Endothelial cell of umbilical vein (primary cell): Measurements from ENCODE around the gene CACNA2D3. TPM values are rescaled to one million over a fixed set of nuclear protein-coding genes. Genes with fewer than 3 reads are reported as not detected.

Experiments used
- BruUV-seq: library from RNA; stranded (reverse); fragments of 400-500 nt; replicated peaks from 2 replicates; lab custom pipeline; 2021; lab: Mats Ljungman, UMichigan
- CTCF ChIA-PET: fragments of 300-600, 350-600 bp; sonication (Branson Sonifier 250); formaldehyde crosslinking; loops from one replicate; lab custom pipeline; 2021; ENCODE audit warnings: antibody characterized with exemption, inconsistent platforms; lab: Charles Lee
- POLR2A ChIA-PET: fragments of 300-600, 350-600 bp; sonication (Branson Sonifier 250); formaldehyde crosslinking; loops from one replicate; lab custom pipeline; 2021; ENCODE audit warnings: antibody characterized with exemption, inconsistent platforms; lab: Charles Lee
- DNase-seq: peaks from one replicate; pipeline ENCODE4 v3.0.0-alpha.2; 2011; ENCODE audit warnings: low read depth, low spot score
- FAIRE-seq: peaks from 2 replicates; lab custom pipeline; 2011; peaks lifted over from hg19 to GRCh38; lab: Jason Lieb, UNC
- H2AFZ ChIP-seq: 2 replicates; pipeline ENCODE4 v1.6.0; 2012; ENCODE audit warnings: low read depth, low read length, control low read depth, inconsistent platforms
- H3K27ac ChIP-seq: 2 replicates; pipeline ENCODE4 v1.5.1; 2011; ENCODE audit warnings: low read depth, mild to moderate bottlenecking, control low read depth, low read length, moderate library complexity; ENCODE audit not compliant: insufficient read depth
- H3K27me3 ChIP-seq, 2 experiments: 2 replicates each; pipeline versions ENCODE4 v1.6.0 to v1.6.1; 2011; ENCODE audit warnings: low read length in 2 of 2, mixed read lengths in 1 of 2; ENCODE audit not compliant: control insufficient read depth in 2 of 2, insufficient read depth in 2 of 2
- H3K36me3 ChIP-seq, 2 experiments: 2 replicates in 1 of 2; 3 replicates in 1 of 2; pipeline ENCODE4 v1.5.1; 2011; ENCODE audit warnings: low read length in 2 of 2, mild to moderate bottlenecking in 1 of 2, moderate library complexity in 1 of 2; ENCODE audit not compliant: control insufficient read depth in 2 of 2, insufficient read depth in 2 of 2; ENCODE audit errors: extremely low read depth in 1 of 2
- H3K4me1 ChIP-seq: 3 replicates; pipeline ENCODE4 v1.5.1; 2011; ENCODE audit warnings: mild to moderate bottlenecking, low read length; ENCODE audit not compliant: control insufficient read depth, insufficient read depth; ENCODE audit errors: extremely low read depth
- H3K4me2 ChIP-seq: 2 replicates; pipeline ENCODE4 v1.6.1; 2011; ENCODE audit warnings: low read length, control low read depth, mixed read lengths; ENCODE audit not compliant: insufficient read depth
- H3K4me3 ChIP-seq, 3 experiments: fragments of 200-600 bp in 1 of 3; sonication (generic), shearing (Covaris generic) in 1 of 3; replicated peaks in 1 of 3; 2 replicates each; pipeline ENCODE4 v1.5.1; 2011 to 2016; ENCODE audit warnings: control low read depth in 3 of 3, low read length in 3 of 3, mild to moderate bottlenecking in 2 of 3, inconsistent platforms in 1 of 3, low read depth in 1 of 3, moderate library complexity in 1 of 3; ENCODE audit not compliant: insufficient read depth in 1 of 3
- H3K79me2 ChIP-seq: 2 replicates; pipeline ENCODE4 v1.6.0; 2012; ENCODE audit warnings: low read length, inconsistent platforms; ENCODE audit not compliant: control insufficient read depth, insufficient read depth
- H3K9ac ChIP-seq: replicated peaks from 2 replicates; pipeline ENCODE3; 2011; ENCODE audit warnings: low read length, control low read depth; ENCODE audit not compliant: insufficient read depth; ENCODE audit errors: extremely low read depth
- H3K9me1 ChIP-seq: replicated peaks from 3 replicates; pipeline ENCODE4 v1.6.0; 2011; ENCODE audit warnings: mild to moderate bottlenecking, low read length; ENCODE audit not compliant: control insufficient read depth, insufficient read depth; ENCODE audit errors: extremely low read depth
- H3K9me3 ChIP-seq: replicated peaks from 2 replicates; pipeline ENCODE4 v1.5.1; 2012; ENCODE audit warnings: low read length, inconsistent platforms; ENCODE audit not compliant: control insufficient read depth, insufficient read depth
- H4K20me1 ChIP-seq: replicated peaks from 2 replicates; pipeline ENCODE3; 2011; ENCODE audit warnings: mild to moderate bottlenecking, low read length; ENCODE audit not compliant: control insufficient read depth, insufficient read depth; ENCODE audit errors: extremely low read depth
- EZH2 ChIP-seq: IDR thresholded peaks from 2 replicates; pipeline ENCODE4 v1.6.1; 2012; ENCODE audit warnings: borderline replicate concordance, low read depth, mild to moderate bottlenecking, moderate library complexity, low read length, inconsistent platforms; ENCODE audit not compliant: severe bottlenecking
- FOS ChIP-seq: IDR thresholded peaks from 2 replicates; pipeline ENCODE4 v1.6.1; 2011; ENCODE audit warnings: mild to moderate bottlenecking, low read length, moderate library complexity, borderline replicate concordance; ENCODE audit not compliant: insufficient read depth
- GATA2 ChIP-seq: IDR thresholded peaks from 2 replicates; pipeline ENCODE4 v1.7.0; 2011; ENCODE audit warnings: low read depth, mild to moderate bottlenecking, moderate library complexity, mixed read lengths, low read length; ENCODE audit not compliant: insufficient read length, insufficient read depth
- JUN ChIP-seq: IDR thresholded peaks from 2 replicates; pipeline ENCODE4 v1.6.1; 2011; ENCODE audit warnings: borderline replicate concordance, low read depth; ENCODE audit not compliant: insufficient read length, insufficient read depth
- MYC ChIP-seq: IDR thresholded peaks from one replicate; pipeline ENCODE4 v1.6.1; 2011; ENCODE audit warnings: mild to moderate bottlenecking, low read depth, low read length
- POLR2A ChIP-seq: IDR thresholded peaks from 2 replicates; pipeline ENCODE4 v1.6.1; 2012; ENCODE audit warnings: low read depth, mild to moderate bottlenecking, control low read depth, low read length
- POLR2AphosphoS5 ChIP-seq: IDR thresholded peaks from 2 replicates; pipeline ENCODE4 v1.6.1; 2012; ENCODE audit warnings: low read depth, mild to moderate bottlenecking, control low read depth, low read length, moderate library complexity; ENCODE audit not compliant: insufficient read depth
- dilution Hi-C: fragments of 300-500 bp; cut with MboI; formaldehyde crosslinking; loops from one replicate; pipeline ENCODE4 v1.15.0; 2019; ENCODE audit warnings: low sequenced_read_pairs; ENCODE audit not compliant: extremely low pct_ligation_motif_present
- intact Hi-C: fragments of 100-400 bp; cut with micrococcal nuclease; formaldehyde crosslinking; loops from one replicate; pipeline ENCODE4 v1.10.0; 2022
- polyA plus RNA-seq, 4 experiments: library from polyadenylated mRNA; depleted of rRNA in 3 of 4; stranded (reverse) in 3 of 4; unstranded in 1 of 4; fragments of >200 nt; gene quantifications; 2 replicates each; pipeline versions ENCODE4 v1.2.1 to v1.2.3, GENCODE V29; 2011 to 2012; ENCODE audit warnings: missing spikeins in 1 of 4
- total RNA-seq: library from RNA; stranded (reverse); gene quantifications from 2 replicates; pipeline ENCODE4 v1.2.3, GENCODE V29; 2021
- TF ChIP-seq, protein P1 (sequence below): IDR thresholded peaks from 2 replicates; pipeline ENCODE4 v1.6.1; 2011; ENCODE audit not compliant: insufficient read depth, insufficient read length

The CACNA2D3 gene
- total and polyA plus RNA-seq, 2 donors (not counting 3 experiments of a cell fraction or from before 2014, with no cell fraction given) = not detected

GRCh38 chr3:54988302-54988837 lies 866.0 kb downstream of the CACNA2D3 start:
- intact Hi-C loops = no loop called here
- ChIA-PET CTCF (no interaction called here), POLR2A (no interaction called here)
- Histone ChIP-seq H3K9me3 (peaks cover 7% of the 10 kb centered on the region), H3K4me3 (no peak overlapping the region), H3K9me1 (no peaks in the 10 kb centered on the region), H4K20me1 (no peaks in the 10 kb centered on the region), H3K36me3 (no peaks in the 10 kb centered on the region), H2AFZ (no peak overlapping the region), H3K9ac (no peak overlapping the region), H3K4me2 (no peak overlapping the region), H3K79me2 (no peaks in the 10 kb centered on the region), H3K27ac (no peak overlapping the region), H3K27me3 (no peaks in the 10 kb centered on the region), H3K4me1 (no peaks in the 10 kb centered on the region)
- no TSS peak for BruUV-seq
- no peak for DNase-seq
- no peak for TF ChIP-seq JUN
- no peak for TF ChIP-seq POLR2A
- TF ChIP-seq EZH2 = no peak
- no peak for TF ChIP-seq MYC
- no peak for TF ChIP-seq FOS
- TF ChIP-seq POLR2AphosphoS5 = no peak
- dilution Hi-C loops = no loop called here
- no peak for FAIRE-seq

DNA sequence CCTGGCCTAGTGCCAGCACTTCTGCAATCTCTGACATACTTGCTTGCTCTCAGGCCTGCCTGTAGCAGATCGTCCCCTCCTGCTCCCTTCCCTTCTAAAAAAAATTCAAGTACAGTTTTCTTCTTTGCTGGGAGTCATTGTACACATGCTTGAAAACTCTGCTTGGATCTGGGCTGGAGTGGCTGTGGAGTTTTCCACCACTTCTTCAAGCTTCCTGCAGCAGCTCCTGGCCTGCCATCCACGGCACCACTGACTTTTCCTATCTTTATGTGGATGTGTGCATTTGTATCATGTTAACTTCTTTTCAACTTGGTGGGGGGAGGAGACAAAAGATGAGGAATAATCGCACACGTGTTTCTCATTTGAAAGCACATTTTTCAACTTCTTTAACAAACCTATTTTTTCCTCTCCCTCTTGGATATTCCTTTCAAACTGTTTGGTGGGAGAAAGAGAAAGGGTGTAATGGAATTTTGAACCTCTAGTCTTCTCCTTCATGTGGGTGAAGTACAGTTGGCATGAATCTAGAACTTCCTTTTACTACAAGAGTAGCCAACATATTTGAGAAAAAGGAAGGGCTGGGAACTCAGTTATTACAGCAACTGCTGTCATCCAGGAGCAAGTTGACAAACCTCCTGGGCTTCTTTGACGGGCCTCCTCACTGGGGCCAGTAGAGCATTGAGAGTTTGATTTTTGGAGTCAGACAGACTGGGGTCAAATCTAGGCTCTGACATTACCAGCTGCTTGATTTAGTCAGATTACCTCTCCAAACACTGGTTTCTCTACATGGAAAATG lies 866.7 kb downstream of the CACNA2D3 start:
- no peak for DNase-seq
- dilution Hi-C loops = no loop called here
- no peak for FAIRE-seq
- CTCF ChIA-PET = no interaction called here
- Histone ChIP-seq H3K27ac (no peak overlapping the region), H3K4me3 (no peak overlapping the region), H3K9ac (no peak overlapping the region), H3K79me2 (no peaks in the 10 kb centered on the region), H3K36me3 (no peaks in the 10 kb centered on the region), H4K20me1 (no peaks in the 10 kb centered on the region), H2AFZ (no peak overlapping the region), H3K27me3 (no peaks in the 10 kb centered on the region), H3K4me2 (no peak overlapping the region), H3K9me1 (no peaks in the 10 kb centered on the region), H3K9me3 (peaks cover 7% of the 10 kb centered on the region), H3K4me1 (no peaks in the 10 kb centered on the region)
- TF ChIP-seq, protein P1, sequence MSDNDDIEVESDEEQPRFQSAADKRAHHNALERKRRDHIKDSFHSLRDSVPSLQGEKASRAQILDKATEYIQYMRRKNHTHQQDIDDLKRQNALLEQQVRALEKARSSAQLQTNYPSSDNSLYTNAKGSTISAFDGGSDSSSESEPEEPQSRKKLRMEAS = no peak
- TF ChIP-seq FOS (no peak), EZH2 (no peak), GATA2 (no peak)
- no TSS peak for BruUV-seq
- intact Hi-C loops = no loop called here
- POLR2A ChIA-PET = no interaction called here
